Measurements from ENCODE around the gene CTCFL.

CTCFL gene

GRCh38 chr20:57464642-57465211 is 60.2 kb downstream of the CTCFL start:
- no peak for DNase-seq (ENCODE audit: low spot score)

DNA sequence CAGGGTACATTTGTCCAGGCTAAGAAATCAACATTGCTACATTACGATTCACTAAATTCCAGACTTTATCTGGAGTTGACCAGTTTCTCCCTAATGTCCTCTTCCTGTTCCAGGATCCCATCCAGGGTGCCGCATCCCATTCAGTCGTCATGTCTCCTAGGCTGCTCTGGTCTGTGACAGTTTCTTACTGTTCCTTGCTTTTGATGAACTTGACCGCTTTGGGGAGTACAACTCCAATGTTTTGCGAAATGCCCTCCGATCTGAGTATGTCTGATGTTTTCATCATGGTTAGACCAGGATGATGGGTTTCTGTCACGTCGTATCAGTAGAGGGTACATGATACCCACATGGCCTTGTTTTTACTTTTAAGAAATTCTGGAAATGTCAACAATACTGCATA is 62.2 kb downstream of the CTCFL start:
- DNase-seq (ENCODE audit: low spot score): no peak

DNA sequence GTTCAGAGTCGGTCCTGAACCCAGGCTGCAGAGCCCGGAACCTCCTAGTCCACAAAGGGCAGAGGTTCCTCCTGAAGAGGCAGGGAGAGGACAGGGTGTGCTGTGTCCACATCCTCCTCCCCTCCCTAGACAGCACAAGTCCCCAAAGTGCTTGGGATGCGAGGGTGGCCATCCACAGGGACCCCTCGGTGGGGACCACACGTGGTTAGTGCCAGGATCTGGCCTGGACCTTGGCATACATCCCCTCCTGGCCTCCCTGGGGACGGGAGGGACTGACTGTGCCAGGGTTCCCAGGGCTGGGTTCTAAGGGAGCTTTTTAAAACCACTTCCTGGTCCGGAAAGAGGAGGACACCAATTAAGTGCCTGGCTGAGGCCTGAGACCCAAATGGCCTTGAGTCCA is 63.2 kb downstream of the CTCFL start:
- DNase-seq (ENCODE audit: low spot score): no peak

DNA sequence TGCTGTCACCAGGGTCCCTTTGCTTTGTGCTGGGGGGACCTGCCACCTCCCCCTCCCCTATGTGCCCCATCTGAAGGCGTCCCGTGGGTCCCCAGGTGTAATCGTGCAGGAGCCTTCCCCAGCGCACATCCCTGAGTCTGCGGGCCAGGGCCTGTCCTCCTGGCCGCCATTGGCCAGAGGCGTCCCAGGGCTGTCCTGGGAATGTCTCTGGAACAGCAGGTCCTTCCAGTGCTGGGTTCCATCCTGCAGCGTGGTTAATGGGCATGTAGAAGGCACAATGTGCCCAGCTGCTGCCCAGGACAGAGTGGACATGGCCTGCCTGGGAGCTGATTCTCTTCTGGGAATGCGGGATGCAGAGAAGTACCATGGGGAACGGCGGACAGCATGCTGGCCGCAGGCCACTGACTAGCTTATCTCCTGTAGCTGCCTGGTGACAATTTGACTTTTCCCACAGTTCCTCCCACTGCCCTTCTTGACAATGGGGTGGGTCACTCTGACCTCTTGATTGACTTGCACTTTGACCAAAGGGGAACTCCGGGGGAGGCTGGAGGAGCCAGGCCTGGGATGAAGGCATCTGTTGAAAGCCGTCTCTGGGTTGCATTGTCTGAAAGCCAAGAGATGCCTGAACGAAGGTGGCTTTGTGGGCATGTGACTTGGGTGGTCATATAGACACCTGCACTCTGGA is 64.0 kb downstream of the CTCFL start:
- no peak for DNase-seq (ENCODE audit: low spot score)

- DNase-seq (ENCODE audit: low spot score): no peak
Measured at GRCh38 chr20:57459897-57460296, 65.0 kb downstream of the CTCFL start.

- no peak for DNase-seq (ENCODE audit: low spot score)
Measured at GRCh38 chr20:57459278-57459677, 65.7 kb downstream of the CTCFL start.

- no peak for DNase-seq (ENCODE audit: low spot score)
Measured at GRCh38 chr20:57458400-57459160, 66.4 kb downstream of the CTCFL start.

DNA sequence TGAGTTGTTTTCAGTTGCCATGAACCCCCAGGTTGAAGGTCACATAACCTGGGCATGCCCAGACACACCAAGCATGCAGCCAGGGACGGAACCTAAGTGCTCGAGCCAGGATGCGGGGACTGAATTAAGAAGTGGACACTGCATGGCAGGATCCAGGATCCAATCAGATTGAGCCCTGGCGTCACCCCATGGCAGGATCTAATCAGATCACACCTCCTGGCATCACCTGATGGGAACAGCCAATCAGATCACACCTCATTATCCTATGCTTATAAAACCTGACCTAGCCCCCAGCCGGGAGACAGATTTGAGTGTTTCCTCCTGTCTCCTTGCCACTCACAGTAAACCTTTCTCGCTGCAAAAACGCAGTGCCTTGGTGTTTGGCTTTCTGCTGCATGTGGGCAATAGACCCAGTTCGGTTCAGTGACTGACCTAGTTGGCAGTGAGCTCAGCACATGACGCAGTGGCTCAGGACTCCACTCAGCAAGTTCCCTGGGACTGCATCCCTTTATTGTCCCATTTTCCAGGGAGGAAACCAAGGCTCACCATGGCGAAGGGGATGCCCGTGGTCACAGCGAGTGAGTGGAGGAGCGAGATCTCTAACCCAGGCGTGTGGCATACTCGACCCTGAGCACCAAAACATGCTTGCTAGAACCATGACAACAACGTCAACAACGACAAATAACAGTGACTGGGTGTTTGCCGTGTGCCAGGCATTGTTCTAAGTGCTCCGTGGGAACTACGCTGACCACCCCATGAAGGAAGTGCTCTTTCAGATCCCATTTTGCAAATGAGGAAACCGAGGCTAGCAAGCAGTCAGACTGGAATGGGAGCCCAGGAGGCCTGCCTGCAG is 67.5 kb downstream of the CTCFL start:
- DNase-seq (ENCODE audit: low spot score): no peak

GRCh38 chr20:57456116-57456515 is 68.8 kb downstream of the CTCFL start:
- DNase-seq (ENCODE audit: low spot score): no peak

DNA sequence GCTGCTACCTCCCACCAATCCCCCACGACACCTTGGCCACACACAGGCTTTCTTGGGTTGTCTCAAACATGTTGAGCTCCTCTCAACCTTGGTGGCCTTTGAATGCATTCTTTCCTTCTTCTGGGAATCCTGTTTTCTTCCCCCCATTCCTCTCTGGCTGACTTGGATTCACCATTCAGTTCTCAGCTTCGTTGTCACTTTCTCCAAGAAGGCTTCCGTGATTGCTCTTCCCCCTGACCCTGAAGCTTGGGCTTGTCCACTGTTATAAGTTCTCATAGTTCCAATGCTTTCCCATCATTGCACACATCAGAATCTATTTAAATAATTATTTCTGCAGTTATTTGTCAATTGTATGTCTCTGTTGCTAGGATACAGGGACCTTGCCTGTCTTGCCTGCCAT is 69.6 kb downstream of the CTCFL start:
- DNase-seq (ENCODE audit: low spot score): no peak

- DNase-seq (ENCODE audit: low spot score): no peak
Measured at GRCh38 chr20:57451795-57452661, 72.9 kb downstream of the CTCFL start.

DNA sequence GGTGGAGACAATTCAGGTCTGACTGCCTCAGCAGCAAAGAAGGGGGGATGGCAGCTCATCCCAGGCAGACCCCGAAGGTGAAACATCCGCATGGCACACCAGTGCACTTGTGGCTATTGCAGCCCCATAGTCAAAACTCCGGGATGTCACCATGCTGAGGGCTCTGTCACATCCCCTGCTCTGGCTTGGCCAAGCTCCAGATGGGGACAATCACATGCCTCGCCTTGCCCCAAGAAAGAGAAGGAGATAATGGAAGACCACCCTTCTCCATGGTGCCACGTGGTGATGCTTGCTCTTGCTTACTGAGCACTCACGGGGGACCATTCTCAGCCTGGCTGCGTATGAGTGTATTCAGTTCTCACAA is 73.5 kb downstream of the CTCFL start:
- no peak for DNase-seq (ENCODE audit: low spot score)

DNA sequence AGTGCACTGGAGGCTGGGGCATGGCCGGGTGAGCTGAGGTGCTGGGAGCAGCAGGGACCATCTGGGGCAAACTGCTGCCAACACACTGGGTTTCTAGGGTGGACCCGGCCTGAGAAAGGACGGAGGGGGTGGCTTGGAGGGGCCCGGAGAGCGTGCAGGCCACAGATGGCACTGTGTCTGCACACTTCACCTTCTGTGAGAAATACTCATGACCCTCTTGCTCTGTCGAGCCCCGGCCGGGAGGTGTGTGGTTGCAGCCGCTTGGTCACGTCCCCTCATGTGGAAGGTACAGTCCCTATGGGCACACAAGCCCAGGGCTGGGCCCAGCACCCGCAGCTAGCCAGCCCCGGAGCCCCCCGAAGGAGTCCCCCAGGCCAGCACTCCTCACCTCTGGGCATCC is 74.0 kb downstream of the CTCFL start:
- DNase-seq (ENCODE audit: low spot score): no peak

GRCh38 chr20:57450419-57450818 is 74.5 kb downstream of the CTCFL start:
- no peak for DNase-seq (ENCODE audit: low spot score)

- no peak for DNase-seq (ENCODE audit: low spot score)
Measured at GRCh38 chr20:57449398-57450354, 75.3 kb downstream of the CTCFL start.

GRCh38 chr20:57448764-57449354 is 76.1 kb downstream of the CTCFL start:
- DNase-seq (ENCODE audit: low spot score): no peak
